Stimulated activated CD4-positive, alpha-beta T cell treated with anti-CD3 and anti-CD28 coated beads, Interleukin-12 subunit alpha, Interleukin-12 subunit beta, amount 100 ng/mL, for 48 hours (primary cell): ENCODE results near the gene RHOT2.

ENCODE experiments used
- DNase-seq, 3 donors: peaks; one replicate each; pipeline ENCODE4 v3.0.0-alpha.2; 2020; ENCODE audit warnings: low read depth in 2 of 3, low spot score in 1 of 3

The RHOT2 gene

GRCh38 chr16:669666-670065 is 1.7 kb downstream of the RHOT2 start:
- no peak for DNase-seq

GRCh38 chr16:670485-671352 is 2.8 kb downstream of the RHOT2 start:
- DNase-seq, result no peak

GRCh38 chr16:671353-672131 is 3.6 kb downstream of the RHOT2 start:
- DNase-seq, result no peak

GRCh38 chr16:672371-672770 is 4.4 kb downstream of the RHOT2 start:
- DNase-seq, result no peak

GRCh38 chr16:672851-673250 is 4.9 kb downstream of the RHOT2 start:
- no peak for DNase-seq

GRCh38 chr16:673399-673991 is 5.6 kb downstream of the RHOT2 start:
- no peak for DNase-seq

- DNase-seq, result no peak
Observed at GRCh38 chr16:674214-674881, 6.4 kb downstream of the RHOT2 start.

GRCh38 chr16:674968-675883 is 7.3 kb downstream of the RHOT2 start, which contains the start of gene RHBDL1:
RHBDL1 (plus strand) TSS chr16:675671; CDS start chr16:675791, 120 bp downstream.
- no peak for DNase-seq

GRCh38 chr16:675884-676564 is 8.1 kb downstream of the RHOT2 start:
- DNase-seq, result no peak

- DNase-seq, result no peak
Observed at GRCh38 chr16:676565-676902, 8.6 kb downstream of the RHOT2 start.

GRCh38 chr16:676913-677312 is 9.0 kb downstream of the RHOT2 start:
- no peak for DNase-seq

- DNase-seq, result no peak
Observed at GRCh38 chr16:677316-678190, 9.6 kb downstream of the RHOT2 start.

GRCh38 chr16:678209-678857 is 10.4 kb downstream of the RHOT2 start:
- no peak for DNase-seq

GRCh38 chr16:678858-679813 is 11.2 kb downstream of the RHOT2 start:
- peak in 2 of 3 donors; percentile 32 for DNase-seq

- DNase-seq, result peak; percentile 86 to 88 (median 87)
Observed at GRCh38 chr16:679814-680624, 12.1 kb downstream of the RHOT2 start, which contains the start of gene STUB1. STUB1 (plus strand) TSS chr16:680410; CDS start chr16:680526, 116 bp downstream.

- DNase-seq, result no peak
Observed at GRCh38 chr16:680625-680945, 12.7 kb downstream of the RHOT2 start.
